T-helper 2 cell treated with Interferon-gamma antibody and Interleukin-4, amounts not matched to agents 100 ng/mL and 5 ng/mL, for 36 hours (primary cell): Measurements from ENCODE around the gene FRZB. TPM values are rescaled to one million over a fixed set of nuclear protein-coding genes. Genes with fewer than 3 reads are reported as not detected.

Experiments
- intact Hi-C: fragments of 100-400 bp; cut with micrococcal nuclease; formaldehyde crosslinking; loops from one replicate; pipeline ENCODE4 v1.15.1; 2023
- total RNA-seq: library from RNA; stranded (reverse); gene quantifications from 2 replicates; pipeline ENCODE4 v1.2.3, GENCODE V29; 2022

The FRZB gene
- total RNA-seq, 1 donor from 2014 or later = not detected

DNA sequence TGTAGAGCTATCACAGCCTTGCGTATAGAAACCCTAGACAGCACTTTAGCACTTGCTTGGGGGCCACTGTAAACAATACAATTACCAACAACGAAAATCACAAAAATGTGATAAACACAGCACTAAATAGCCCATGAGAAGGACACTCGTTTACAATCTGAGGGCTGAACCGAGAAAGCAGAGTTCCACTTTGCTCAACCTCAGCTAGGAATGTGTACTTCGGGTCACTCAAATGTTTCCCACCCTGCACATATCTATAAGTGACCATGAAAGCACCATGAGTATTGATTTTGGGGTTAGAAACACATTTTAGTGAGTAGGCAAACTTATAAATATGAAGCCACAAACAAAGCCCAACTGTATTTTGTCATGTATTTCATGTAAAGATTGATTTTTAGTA is 62.3 kb downstream of the FRZB start:
- intact Hi-C loops = no loop called here

GRCh38 chr2:182798736-182799135 is 67.7 kb downstream of the FRZB start:
- intact Hi-C loops = no loop called here

DNA sequence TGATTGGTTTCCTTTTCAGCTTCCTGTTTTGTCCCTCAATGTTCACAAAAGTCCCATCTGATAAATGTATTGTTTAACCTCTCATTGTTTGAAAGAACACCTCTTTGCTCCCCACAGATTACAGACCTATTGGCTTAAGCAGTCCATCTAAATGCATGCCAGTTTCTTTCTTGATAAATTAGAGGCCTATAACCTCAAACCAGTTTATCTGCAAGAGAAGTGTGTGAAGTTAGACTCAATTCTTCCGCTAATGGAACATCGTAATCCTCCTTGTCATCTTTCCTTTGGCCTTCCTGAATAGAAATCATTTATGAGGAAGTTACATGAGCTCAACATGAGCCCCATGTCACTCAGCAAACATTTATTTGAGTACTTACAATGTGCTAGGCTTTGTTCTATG is 74.0 kb downstream of the FRZB start:
- intact Hi-C loops = no loop called here

GRCh38 chr2:182784777-182785176 is 81.7 kb downstream of the FRZB start:
- intact Hi-C loops = loop anchor here (1.0 kb wide), 1 partner anchor 196 kb away; no protein-coding TSS in a partner anchor

GRCh38 chr2:182784058-182784706 is 82.3 kb downstream of the FRZB start:
- intact Hi-C loops = loop anchor here (1.0 kb wide), 1 partner anchor 196 kb away; no protein-coding TSS in a partner anchor

Other genes with a start within 250 kb of the FRZB start
- gene DNAJC10, start 150.4 kb downstream of the FRZB start, total RNA-seq = 47.9 and 48.8 TPM in 2 replicates
- 1.7 and 1.9 TPM in 2 replicates for gene NCKAP1, start 171.8 kb upstream of the FRZB start, total RNA-seq
- 0.80 and 0.93 TPM in 2 replicates for gene DUSP19, start 212.1 kb upstream of the FRZB start, total RNA-seq